ENCODE data around the gene TRMT61B. TPM values are rescaled to one million over a fixed set of nuclear protein-coding genes. Genes with fewer than 3 reads are reported as not detected.
A peak's percentile ranks its signal among the peaks of the same experiment; 100 is the strongest.

TRMT61B gene
- total and polyA plus RNA-seq, 10 of the 15 experiments (the other 5 are each of a cell fraction or from before 2014, with no cell fraction given) = 12.8 to 23.7 (median 18.1) TPM

GRCh38 chr2:28870146-28870891 is at the start of gene TRMT61B (continued):
- TF ChIP-seq NRF1 (conservative IDR thresholded peaks at IDR 0.05; ENCODE audit: low read depth, low read length) = peak; percentile 92
- TF ChIP-seq BHLHE40 (IDR thresholded peaks at IDR 0.05; ENCODE audit: borderline replicate concordance in 1 of 2, low read depth in 2 of 2, low read length in 1 of 2) = peak; percentile 66; a peak in 1 of 4 replicates
- peak; percentile 51; the same call in 1 of the 2 replicates for TF ChIP-seq SMARCA5 (IDR thresholded peaks at IDR 0.05)
- TF ChIP-seq IKZF1 (conservative IDR thresholded peaks at IDR 0.05) = peak; percentile 97
- peak; percentile 49 for TF ChIP-seq SP1 (IDR thresholded peaks at IDR 0.05; ENCODE audit: low read depth, low read length)
- peak; percentile 84 for TF ChIP-seq PKNOX1 (IDR thresholded peaks at IDR 0.05)
- peak; percentile 57 for TF ChIP-seq SIX5 (IDR thresholded peaks at IDR 0.05; ENCODE audit: low read depth, low read length, severe bottlenecking)
- no peak for TF ChIP-seq NFXL1 (IDR thresholded peaks at IDR 0.05; ENCODE audit: borderline replicate concordance)
- TF ChIP-seq CHD1 (IDR thresholded peaks at IDR 0.05; ENCODE audit: low read depth, low read length) = no peak
- TF ChIP-seq EED (IDR thresholded peaks at IDR 0.05; ENCODE audit: low read depth) = peak; percentile 13; the same call in 1 of the 2 replicates
- TF ChIP-seq ZNF207 (IDR thresholded peaks at IDR 0.05; ENCODE audit: borderline replicate concordance) = peak; percentile 94; the same call in 1 of the 2 replicates
- TF ChIP-seq MAX (IDR thresholded peaks at IDR 0.05; ENCODE audit: low read depth, low read length) = peak; percentile 98
- peak; percentile 97 for TF ChIP-seq MXI1 (IDR thresholded peaks at IDR 0.05; ENCODE audit: low read depth, low read length)
- no peak for TF ChIP-seq SMAD1 (IDR thresholded peaks at IDR 0.05; ENCODE audit: low read depth, partially characterized antibody)
- TF ChIP-seq NFYB (IDR thresholded peaks at IDR 0.05; ENCODE audit: insufficient read depth, low read depth, low read length) = peak; percentile 72
- peak; percentile 96 for TF ChIP-seq YY1 (IDR thresholded peaks at IDR 0.05; ENCODE audit: low read depth, low read length)
- peak; percentile 70; the same call in 1 of the 2 replicates for TF ChIP-seq SREBF1 (IDR thresholded peaks at IDR 0.05; ENCODE audit: low read length)
- TF ChIP-seq ATF7 (IDR thresholded peaks at IDR 0.05; ENCODE audit: low read depth) = peak; percentile 39; the same call in 1 of the 2 replicates
- TF ChIP-seq SRF (IDR thresholded peaks at IDR 0.05; ENCODE audit: low read depth in 2 of 2, low read length in 2 of 2) = peak; percentile 84 to 97
- TF ChIP-seq MYC (IDR thresholded peaks at IDR 0.05; ENCODE audit: insufficient read depth, insufficient read length, insufficient replicate concordance, low read length, severe bottlenecking) = peak; percentile 77

Measured in GM12878 (cell line).